Stimulated activated CD4-positive, alpha-beta T cell treated with anti-CD3 and anti-CD28 coated beads, Interleukin-12 subunit alpha, Interleukin-12 subunit beta, amount 100 ng/mL, for 24 hours (primary cell): ENCODE data around the gene PCGF2.
"Not testable (repeated sequence)": the region's sequence is repeated elsewhere in the genome, so short reads cannot be mapped to it uniquely, and the experiment has no call there.

ENCODE experiments used
- DNase-seq, 2 experiments: peaks; one replicate each; pipeline ENCODE4 v3.0.0-alpha.2; 2020; ENCODE audit warnings: low read depth in 2 of 2

Gene PCGF2

DNA sequence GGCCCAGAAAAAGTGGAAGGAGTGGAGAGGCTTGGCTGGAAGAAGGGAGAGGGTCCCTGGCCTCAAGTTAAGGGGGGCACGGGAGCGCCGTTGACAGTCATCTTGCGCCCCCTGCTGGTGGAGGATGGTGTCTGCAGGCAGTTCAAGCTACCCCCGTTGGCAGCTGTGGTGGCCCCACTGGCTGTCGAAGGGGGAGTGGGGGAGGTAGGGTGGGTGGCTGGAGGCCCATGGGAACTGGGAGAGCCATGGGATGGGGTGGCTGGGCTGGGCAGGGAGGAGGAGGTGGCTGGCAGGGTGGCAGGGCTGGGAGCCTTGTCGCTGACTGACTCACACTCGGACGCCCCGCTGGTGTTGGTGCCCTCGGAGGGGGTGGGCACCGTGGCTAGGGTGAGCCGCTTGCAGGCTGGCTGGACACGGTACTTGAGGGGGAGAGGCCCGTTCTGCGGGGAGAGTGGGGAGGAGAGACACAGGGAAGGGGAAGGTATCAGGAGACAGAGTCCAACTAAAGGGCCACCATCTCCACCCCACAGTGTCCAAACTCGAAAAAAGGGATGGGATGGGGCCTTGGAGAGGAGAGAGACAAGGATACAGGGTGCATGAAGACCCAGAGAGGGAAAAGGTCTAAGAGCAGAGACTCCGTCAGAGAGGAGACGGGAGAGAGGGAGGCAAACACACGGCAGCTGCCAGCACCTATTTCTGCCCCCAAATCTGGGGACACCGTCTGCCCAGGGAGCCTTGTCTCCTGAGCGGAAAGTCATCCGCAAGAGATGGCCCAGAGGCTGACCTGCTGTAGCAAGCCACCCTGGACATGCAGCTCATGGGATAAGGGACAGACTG lies 12.8 kb downstream of the PCGF2 start:
- peak; percentile 56 to 72 for DNase-seq

DNA sequence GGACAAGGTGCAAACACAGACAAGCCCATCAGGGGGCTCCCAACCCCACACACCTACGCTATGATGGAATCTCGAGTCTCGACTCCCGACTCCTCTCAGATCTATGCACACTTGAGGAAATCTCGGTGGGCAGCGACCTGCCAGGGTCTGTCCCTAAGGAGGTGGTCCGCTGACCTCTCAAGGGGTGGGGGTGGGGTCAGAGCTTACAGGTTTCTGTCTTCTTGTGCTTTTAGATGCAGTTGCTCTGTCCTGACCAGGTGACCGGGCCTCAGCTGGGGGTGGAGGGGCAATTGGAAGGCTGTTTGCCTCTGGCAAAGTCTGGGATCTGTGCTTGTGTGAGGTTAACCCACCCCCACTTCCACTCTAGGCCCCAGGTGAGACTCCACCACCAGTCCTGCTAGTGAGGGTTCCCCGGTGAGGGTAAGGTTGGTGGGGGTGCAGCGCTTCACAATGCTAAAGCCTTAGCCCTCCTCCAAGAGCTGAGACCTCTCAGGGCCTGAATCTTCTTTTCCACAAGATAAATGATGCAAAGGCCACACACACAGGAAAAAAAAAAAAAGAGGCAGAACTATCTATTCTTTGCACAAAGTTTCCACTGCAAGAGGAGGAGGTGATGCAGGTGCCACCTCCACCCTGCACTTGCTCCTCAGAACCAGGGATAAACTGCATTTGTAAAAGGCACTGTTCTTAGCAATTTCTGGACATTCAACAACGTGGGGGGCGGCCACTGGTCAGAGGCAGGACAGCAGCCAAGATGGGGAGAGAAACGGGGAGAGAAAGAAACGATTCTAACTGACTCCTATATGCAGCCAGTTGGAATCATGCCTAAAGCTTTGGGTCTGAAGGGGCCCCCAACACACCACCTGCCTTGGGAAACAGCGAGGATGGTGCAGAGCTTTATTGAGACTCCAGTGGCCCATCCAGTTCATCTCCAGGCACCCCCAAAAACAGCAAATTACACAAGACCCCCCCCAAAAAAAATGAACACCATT lies 13.9 kb downstream of the PCGF2 start:
- no peak for DNase-seq

GRCh38 chr17:38733282-38733981 lies 14.7 kb downstream of the PCGF2 start:
- DNase-seq: no peak

DNA sequence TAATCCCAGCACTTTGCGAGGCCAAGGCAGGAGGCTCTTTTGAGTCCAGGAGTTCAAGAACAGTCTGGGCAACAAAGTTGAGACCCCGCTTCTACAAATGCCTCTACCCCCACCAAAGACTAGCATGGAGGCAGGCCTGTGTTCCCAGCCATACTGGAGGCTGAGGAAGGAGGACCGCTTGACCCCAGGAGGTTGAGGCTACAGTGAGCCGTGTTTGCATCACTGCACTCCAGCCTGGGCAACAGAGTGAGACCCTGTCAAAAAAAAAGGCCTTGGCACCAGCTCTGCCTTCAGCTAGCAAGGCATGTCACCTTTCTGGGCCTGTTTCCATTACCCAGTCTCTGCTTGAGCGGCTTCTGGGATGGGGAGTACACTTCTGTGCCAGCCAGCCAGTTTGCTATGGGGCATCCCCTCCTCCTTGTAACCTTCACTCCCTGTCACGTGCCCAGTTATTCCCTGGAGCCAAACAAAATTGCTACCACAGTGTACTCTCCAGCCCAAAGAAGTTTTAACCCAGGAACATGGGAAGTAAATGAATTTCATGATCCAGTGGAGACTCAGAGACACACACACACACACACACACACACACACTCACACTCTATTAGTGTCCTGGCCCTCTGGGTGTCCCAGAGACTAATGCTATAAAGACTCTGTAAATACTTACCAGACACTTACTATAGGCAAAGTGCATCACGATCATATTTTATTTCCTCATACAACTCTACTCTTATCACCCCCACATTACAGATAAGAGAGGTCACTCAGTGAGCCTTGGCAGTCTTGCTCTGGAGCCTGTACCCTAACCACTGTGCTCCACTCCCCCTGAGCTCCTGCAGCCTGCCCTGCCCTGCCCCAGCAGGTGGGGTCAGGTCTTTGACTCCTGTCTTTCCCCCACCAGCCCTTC lies 15.5 kb downstream of the PCGF2 start:
- no peak for DNase-seq

DNA sequence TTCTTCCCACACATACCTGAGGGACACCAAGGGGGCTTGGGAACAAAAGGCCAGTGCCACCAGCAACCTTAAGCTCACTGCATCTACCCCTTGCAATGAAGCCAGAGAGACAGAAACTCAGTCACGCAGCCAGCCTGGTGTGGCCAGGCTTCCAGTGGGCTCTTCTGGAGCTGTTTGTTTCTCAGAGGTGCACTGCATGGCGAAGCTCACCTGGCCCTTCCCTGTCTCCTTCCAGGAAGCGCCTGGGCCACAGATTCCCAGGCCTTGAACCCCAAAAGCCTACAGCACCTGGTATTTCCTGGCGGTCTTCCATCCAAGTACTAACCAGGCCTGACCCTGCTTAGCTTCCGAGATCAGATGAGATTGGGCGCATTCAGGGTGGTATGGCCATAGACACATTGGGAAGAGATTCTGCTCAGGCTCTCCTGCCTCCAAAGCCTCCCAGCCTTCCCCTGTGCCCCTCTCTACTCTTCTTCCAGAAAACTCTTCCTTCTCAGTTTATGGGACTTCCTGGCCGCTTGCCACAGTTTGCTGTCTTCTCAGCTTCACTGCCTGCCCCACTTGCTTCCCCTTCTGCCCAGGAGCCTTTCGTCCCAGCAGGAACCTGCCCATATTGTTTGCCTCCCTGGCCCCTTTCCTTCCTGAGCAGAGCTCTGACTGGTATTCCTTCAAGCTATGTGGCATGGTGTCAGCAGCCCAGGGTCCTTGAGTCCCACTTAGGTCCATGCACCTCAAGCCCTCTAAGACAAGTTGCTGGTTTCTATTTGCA lies 16.4 kb downstream of the PCGF2 start:
- DNase-seq: no peak

DNA sequence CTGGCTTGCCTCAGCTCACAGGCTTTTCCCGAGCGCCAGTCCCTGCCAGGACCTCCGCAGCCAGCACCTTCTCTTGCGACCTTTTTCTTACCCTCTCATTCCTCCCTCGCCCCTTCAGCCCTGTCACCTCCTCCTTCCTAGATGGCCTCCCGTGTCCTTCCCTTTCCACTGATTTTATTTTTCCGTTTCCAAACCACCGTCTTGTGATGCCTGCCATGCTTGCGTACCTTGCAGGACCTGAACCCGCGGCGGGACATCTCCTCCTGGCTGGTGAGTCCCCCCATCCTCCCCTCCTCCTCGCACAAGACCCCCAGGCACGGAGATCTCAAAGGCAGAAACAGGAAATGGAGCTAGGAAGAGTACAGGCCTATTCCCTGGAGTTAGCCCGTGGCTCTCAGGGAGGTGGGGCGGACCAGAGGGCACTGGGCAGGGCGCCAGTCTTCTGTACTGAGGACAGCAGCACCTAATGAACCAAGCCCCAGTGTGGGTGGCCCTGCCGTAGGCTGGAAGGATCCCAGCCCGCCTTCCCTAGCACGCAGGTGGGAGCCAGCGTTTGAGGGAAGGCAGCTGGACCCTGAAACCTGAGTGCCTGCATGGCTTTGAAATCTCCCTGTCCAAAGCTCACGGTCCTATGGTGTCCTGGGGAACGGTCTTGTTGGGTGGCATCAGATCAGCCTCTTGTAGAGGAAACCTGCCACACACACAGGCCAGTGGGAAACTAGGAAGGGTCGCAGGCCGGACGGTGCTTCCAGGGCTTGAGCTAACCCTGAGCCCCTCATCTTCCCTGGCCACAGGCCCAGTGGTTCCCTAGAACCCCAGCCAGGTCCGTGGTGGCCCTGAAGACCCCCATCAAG lies 17.4 kb downstream of the PCGF2 start:
- DNase-seq: no peak

DNA sequence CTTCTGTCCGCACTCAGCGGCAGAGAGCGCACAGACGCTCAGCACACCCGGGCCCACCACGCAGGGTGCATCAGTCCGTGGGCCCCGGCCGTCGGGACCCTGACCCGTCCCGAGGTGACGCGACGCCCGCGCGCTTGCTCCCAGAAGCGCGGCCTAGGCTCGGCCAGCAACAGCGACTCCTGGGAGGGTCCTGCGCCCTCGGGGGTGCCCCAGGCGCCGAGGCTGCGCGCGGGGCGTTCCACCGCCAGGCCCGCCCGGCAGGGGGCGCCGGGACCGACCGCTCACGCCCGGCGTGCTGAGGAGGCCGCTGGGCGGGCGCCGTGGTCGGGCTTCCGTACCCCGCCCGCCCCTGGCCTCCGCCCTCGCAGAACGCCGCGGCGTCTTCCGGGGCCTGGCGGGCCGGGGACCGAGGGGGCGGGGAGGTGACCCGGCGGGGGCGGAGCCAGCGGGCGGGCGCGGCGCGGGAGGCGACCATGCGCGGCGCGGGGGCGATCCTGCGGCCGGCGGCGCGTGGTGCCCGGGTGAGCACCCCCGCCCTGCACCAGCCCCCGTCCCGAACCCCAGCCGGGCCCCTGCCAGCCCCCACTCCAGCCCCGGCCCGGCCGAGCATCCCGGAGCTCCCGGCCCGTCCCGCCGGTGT lies 18.1 kb downstream of the PCGF2 start, which contains the start of gene CISD3:
Gene CISD3, plus strand, starts transcription at position 456 of the 640 bp plus-strand sequence. Its CDS starts 18 bp downstream, at position 474.
- DNase-seq: peak; percentile 59 to 80

DNA sequence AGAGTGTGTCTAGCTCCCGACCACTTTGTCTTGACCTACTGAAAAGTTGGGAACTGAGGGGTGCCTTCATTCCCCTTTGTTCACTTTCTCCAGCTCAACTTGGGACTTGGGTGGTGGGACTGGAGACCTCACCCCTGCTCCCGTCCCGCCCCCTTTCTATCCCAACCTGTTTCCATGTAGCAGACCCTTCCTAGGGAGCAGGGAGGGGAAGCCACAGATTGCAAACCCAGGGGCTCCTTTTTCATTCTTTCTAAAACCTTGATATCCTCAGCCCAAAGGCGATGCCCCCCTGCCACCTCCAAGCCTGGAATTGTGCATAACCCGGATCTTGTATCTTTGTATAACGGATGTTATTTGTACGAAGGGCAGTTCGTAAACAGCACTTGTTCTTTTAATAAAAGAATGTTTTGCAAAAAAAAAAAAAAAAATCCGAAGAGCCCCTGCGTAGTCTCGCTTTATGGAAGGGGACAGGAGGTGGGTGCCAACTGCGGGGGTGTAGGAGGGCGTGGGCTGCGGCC lies 18.7 kb downstream of the PCGF2 start:
- DNase-seq: no peak

DNA sequence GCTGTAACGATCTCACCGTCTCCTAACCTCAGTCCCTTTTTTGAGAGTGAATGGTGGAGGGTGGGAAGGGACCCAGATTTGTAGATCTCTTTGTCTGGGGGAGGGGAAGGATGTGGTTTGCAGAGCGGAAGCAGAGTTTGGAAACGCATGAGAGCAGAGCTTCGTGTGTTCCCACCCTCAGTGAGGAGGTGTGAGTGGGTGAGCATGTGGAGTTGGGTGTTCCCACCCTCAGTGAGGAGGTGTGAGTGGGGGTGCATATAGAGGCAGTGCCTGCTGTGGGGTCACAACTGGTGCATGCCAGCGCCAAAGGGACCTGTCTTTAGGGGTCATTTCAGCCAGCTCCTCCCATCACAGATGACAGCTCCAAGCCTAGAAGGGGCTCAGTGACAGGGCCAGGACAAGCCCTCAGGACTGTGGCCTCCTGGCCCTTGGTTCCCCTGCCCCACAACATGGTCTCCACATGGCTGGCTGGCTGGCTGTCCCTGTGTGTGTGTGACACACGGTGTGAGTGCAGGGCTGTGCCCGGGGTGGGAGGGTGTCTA lies 19.8 kb downstream of the PCGF2 start:
- no peak for DNase-seq

DNA sequence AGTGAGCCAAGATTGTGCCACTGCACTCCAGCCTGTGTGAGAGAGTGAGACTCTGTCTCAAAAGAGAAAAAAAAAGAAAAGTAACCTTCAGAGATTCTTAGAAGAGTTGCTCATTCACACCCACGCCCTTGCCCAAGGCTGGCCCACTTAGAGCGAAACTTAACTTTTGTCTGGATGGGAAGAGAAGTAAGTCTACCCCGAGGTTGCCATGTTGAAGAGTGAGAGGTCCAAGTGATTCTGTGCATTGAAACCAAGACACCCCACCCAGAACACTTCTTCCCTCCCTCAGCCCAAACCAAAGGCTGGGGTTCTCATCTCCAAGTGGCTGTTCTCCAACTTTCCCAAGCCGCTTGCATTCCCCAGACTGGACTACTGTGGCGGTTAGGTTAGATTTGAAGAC lies 20.4 kb downstream of the PCGF2 start:
- peak; percentile 51 to 71 for DNase-seq

DNA sequence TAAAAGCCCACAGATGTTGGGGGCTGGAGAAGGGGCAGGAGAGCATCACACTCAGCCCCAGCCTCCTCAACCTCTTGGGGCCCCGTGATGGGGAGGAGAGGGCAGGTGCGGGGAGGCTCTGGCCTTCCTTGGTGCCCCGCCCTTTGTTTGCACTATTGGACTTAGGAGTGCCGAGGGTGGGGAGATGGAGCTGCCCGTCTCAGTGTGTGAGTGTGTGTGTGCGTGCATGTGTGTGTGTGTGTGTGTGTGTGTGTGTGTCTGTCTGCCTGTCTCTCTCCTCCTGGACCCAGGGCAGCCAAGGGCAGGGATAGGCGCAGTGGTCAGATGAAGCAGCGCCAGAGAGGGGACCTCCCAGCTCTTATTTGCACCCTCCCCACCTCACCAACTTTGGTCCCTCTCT lies 22.0 kb downstream of the PCGF2 start:
- not testable (repeated sequence) for DNase-seq

- no peak for DNase-seq
These were observed 23.1 kb downstream of the PCGF2 start for GRCh38 chr17:38725066-38725465.

- no peak for DNase-seq
These were observed 23.7 kb downstream of the PCGF2 start for GRCh38 chr17:38724337-38724988.

GRCh38 chr17:38721802-38722201 lies 26.3 kb downstream of the PCGF2 start:
- DNase-seq: no peak

GRCh38 chr17:38720941-38721340 lies 27.2 kb downstream of the PCGF2 start:
- no peak for DNase-seq

- no peak for DNase-seq
These were observed 28.0 kb downstream of the PCGF2 start for GRCh38 chr17:38719943-38720641.
